Stimulated activated CD4-positive, alpha-beta T cell treated with anti-CD3 and anti-CD28 coated beads, Interleukin-2, amount 100 ng/mL, for 48 hours (primary cell): Measurements from ENCODE around the gene TMEM222.
"Not testable (repeated sequence)": the region's sequence is repeated elsewhere in the genome, so short reads cannot be mapped to it uniquely, and the experiment has no call there.

ENCODE experiments used
- DNase-seq, 2 donors: peaks; one replicate each; pipeline ENCODE4 v3.0.0-alpha.2; 2020

Gene TMEM222

GRCh38 chr1:27380766-27381733 is 59.1 kb downstream of the TMEM222 start:
- no peak for DNase-seq

GRCh38 chr1:27381969-27382762 is 60.2 kb downstream of the TMEM222 start:
- DNase-seq: no peak

GRCh38 chr1:27383039-27383605 is 61.2 kb downstream of the TMEM222 start, which contains the start of gene CD164L2:
Gene CD164L2, minus strand, starts transcription at chr1:27383333. Its CDS starts 94 bp downstream, at chr1:27383239.
- peak; percentile 43 to 57 for DNase-seq

- no peak for DNase-seq
Measured at GRCh38 chr1:27383661-27384060, 61.7 kb downstream of the TMEM222 start.

GRCh38 chr1:27384797-27385196 is 62.8 kb downstream of the TMEM222 start:
- DNase-seq: not testable (repeated sequence)
